H1 (cell line): ENCODE measurements around the gene BICRAL. TPM values are rescaled to one million over a fixed set of nuclear protein-coding genes. Genes with fewer than 3 reads are reported as not detected.

ENCODE experiments used
- SAP30 ChIP-seq: fragments of 300-600 bp; sonication (generic); IDR thresholded peaks from 2 replicates; pipeline ENCODE4 v1.7.1; 2012; ENCODE audit warnings: low read length, moderate library complexity, mild to moderate bottlenecking, inconsistent platforms; ENCODE audit not compliant: insufficient read depth, insufficient replicate concordance
- polyA plus RNA-seq, 7 experiments: library from polyadenylated mRNA; depleted of rRNA in 3 of 7; stranded (reverse) in 5 of 7; unstranded in 2 of 7; fragments of >200 nt in 5 of 7; fragments of 200-250 nt in 2 of 7; gene quantifications; 1 replicate in 5 of 7; 2 replicates in 1 of 7; 4 replicates in 1 of 7; pipeline versions ENCODE4 v1.2.1 to v1.2.3, GENCODE V29; 2011 to 2013; ENCODE audit warnings: missing spikeins in 2 of 7, mixed read lengths in 2 of 7
- total RNA-seq: library from RNA; stranded (reverse); fragmentation: NEBNext Ultra II Directional; extraction: Animal tissue kit (Norgen Biotek cat#: 25700); gene quantifications from 2 replicates; pipeline ENCODE4 v1.2.1, GENCODE V29; 2021
- TF ChIP-seq, protein P1 (sequence below): IDR thresholded peaks from 2 replicates; pipeline ENCODE4 v1.6.1; 2011; ENCODE audit warnings: low read length, improper control_type of control experiment

BICRAL gene
- total and polyA plus RNA-seq, 2 of the 8 experiments (the other 6 are each of a cell fraction or from before 2014, with no cell fraction given): 9.4 to 12.2 TPM

GRCh38 chr6:42748203-42748898, 33.5 kb upstream of the BICRAL start (continued):
- TF ChIP-seq, protein P1, sequence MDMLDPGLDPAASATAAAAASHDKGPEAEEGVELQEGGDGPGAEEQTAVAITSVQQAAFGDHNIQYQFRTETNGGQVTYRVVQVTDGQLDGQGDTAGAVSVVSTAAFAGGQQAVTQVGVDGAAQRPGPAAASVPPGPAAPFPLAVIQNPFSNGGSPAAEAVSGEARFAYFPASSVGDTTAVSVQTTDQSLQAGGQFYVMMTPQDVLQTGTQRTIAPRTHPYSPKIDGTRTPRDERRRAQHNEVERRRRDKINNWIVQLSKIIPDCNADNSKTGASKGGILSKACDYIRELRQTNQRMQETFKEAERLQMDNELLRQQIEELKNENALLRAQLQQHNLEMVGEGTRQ: no peak
- TF ChIP-seq SAP30: no peak
